Prostate gland (tissue), 2 donors: ENCODE measurements around the gene MT2A.

ENCODE experiments used
- CTCF ChIP-seq, 4 experiments: fragments of 200-600 bp in 2 of 4; fragments of 450-650 bp in 2 of 4; sonication (generic) in 2 of 4; IDR thresholded peaks; 1 replicate in 3 of 4; 2 replicates in 1 of 4; pipeline ENCODE4 v1.5.1; 2016 to 2019; ENCODE audit warnings: antibody characterized with exemption in 4 of 4, mild to moderate bottlenecking in 2 of 4, moderate library complexity in 2 of 4
- POLR2A ChIP-seq: fragments of 450-650 bp; IDR thresholded peaks from one replicate; pipeline ENCODE4 v1.6.1; 2016; ENCODE audit warnings: antibody characterized with exemption, mild to moderate bottlenecking
- POLR2AphosphoS5 ChIP-seq: sonication (generic); formaldehyde crosslinking; IDR thresholded peaks from one replicate; pipeline ENCODE4 v1.6.1; 2017; ENCODE audit warnings: antibody characterized with exemption

- TF ChIP-seq CTCF (IDR thresholded peaks at IDR 0.05) = no peak
- no peak for TF ChIP-seq POLR2A
- no peak for TF ChIP-seq POLR2AphosphoS5
Measured at GRCh38 chr16:56649271-56649670, 40.9 kb downstream of the MT2A start.
